Measurements from ENCODE around the gene DOLPP1. TPM values are rescaled to one million over a fixed set of nuclear protein-coding genes. Genes with fewer than 3 reads are reported as not detected.

DOLPP1 gene
- total and polyA plus RNA-seq, 2 of the 13 experiments (the other 11 are each of a cell fraction or from before 2014, with no cell fraction given): 21.0 to 34.1 TPM

DNA sequence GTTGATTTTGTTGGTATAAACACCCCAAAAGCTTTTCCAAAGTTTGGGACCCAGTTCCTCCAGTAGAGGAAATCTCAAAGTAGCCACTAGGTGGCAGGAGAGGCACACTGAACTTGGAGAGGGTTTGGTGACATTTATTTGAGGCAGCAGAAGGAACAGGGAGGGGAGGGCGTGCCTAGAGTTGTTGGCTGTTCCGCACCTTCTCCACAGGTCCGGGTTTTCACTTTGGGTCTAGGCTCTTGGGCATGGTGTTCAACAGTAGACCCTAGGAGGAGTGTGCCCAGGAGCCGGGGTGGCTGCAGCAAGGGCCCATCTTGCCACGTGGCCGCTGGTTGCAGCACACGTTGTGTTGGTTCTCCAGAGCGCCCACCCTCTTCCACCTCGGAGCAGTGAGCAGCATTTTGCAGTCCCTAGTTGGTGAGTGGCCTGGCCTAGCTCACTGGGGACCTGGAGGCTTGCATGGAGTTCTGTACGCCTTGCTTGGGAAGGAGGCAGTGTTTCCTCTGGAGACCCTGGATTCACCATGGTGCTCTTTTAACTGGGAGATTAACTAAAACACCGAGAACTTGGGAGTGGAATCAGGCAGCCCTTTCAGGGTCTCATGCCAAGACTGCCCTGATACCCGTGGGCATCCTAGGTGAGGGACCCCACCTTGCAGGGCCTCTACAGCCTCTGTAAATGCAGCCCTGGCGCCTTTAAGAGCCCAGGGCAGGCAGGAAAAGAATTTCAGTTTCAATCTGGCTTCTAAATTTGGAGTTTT lies 58.5 kb downstream of the DOLPP1 start (continued):
- TF ChIP-seq, protein P1, sequence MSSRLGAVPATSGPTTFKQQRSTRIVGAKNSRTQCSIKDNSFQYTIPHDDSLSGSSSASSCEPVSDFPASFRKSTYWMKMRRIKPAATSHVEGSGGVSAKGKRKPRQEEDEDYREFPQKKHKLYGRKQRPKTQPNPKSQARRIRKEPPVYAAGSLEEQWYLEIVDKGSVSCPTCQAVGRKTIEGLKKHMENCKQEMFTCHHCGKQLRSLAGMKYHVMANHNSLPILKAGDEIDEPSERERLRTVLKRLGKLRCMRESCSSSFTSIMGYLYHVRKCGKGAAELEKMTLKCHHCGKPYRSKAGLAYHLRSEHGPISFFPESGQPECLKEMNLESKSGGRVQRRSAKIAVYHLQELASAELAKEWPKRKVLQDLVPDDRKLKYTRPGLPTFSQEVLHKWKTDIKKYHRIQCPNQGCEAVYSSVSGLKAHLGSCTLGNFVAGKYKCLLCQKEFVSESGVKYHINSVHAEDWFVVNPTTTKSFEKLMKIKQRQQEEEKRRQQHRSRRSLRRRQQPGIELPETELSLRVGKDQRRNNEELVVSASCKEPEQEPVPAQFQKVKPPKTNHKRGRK (CRISPR knock-in tag; IDR thresholded peaks at IDR 0.05): no peak
- TF ChIP-seq ZNF280D (CRISPR knock-in tag; IDR thresholded peaks at IDR 0.05) (peak; percentile 22; the same call in 1 of the 2 replicates), ZKSCAN1 (IDR thresholded peaks at IDR 0.05; ENCODE audit: low read length) (no peak), ATF5 (CRISPR knock-in tag; IDR thresholded peaks at IDR 0.05; ENCODE audit: low read depth) (no peak), THAP9 (CRISPR knock-in tag; IDR thresholded peaks at IDR 0.05; ENCODE audit: borderline replicate concordance) (no peak), MTF1 (CRISPR knock-in tag; IDR thresholded peaks at IDR 0.05) (no peak), NCOA1 (CRISPR knock-in tag; IDR thresholded peaks at IDR 0.05) (no peak), NAIF1 (CRISPR knock-in tag; IDR thresholded peaks at IDR 0.05; ENCODE audit: borderline replicate concordance) (no peak), SRSF9 (IDR thresholded peaks at IDR 0.05; ENCODE audit: borderline replicate concordance, insufficient read depth, low read depth, low read length, poor library complexity, severe bottlenecking) (no peak), JUN (CRISPR knock-in tag; IDR thresholded peaks at IDR 0.05) (0 out of 2 replicates have a peak, but pooled peaks have one; percentile 14), CCAR2 (optimal IDR thresholded peaks at IDR 0.05; ENCODE audit: low read depth, low read length) (no peak)
- TF ChIP-seq, protein P2, sequence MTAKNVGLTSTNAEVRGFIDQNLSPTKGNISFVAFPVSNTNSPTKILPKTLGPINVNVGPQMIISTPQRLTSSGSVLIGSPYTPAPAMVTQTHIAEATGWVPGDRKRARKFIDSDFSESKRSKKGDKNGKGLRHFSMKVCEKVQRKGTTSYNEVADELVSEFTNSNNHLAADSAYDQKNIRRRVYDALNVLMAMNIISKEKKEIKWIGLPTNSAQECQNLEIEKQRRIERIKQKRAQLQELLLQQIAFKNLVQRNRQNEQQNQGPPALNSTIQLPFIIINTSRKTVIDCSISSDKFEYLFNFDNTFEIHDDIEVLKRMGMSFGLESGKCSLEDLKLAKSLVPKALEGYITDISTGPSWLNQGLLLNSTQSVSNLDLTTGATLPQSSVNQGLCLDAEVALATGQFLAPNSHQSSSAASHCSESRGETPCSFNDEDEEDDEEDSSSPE (CRISPR knock-in tag; IDR thresholded peaks at IDR 0.05): peak; percentile 53; the same call in 1 of the 2 replicates
- TF ChIP-seq, protein P3, sequence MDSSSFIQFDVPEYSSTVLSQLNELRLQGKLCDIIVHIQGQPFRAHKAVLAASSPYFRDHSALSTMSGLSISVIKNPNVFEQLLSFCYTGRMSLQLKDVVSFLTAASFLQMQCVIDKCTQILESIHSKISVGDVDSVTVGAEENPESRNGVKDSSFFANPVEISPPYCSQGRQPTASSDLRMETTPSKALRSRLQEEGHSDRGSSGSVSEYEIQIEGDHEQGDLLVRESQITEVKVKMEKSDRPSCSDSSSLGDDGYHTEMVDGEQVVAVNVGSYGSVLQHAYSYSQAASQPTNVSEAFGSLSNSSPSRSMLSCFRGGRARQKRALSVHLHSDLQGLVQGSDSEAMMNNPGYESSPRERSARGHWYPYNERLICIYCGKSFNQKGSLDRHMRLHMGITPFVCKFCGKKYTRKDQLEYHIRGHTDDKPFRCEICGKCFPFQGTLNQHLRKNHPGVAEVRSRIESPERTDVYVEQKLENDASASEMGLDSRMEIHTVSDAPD (CRISPR knock-in tag; IDR thresholded peaks at IDR 0.05): no peak
- TF ChIP-seq, protein P4, sequence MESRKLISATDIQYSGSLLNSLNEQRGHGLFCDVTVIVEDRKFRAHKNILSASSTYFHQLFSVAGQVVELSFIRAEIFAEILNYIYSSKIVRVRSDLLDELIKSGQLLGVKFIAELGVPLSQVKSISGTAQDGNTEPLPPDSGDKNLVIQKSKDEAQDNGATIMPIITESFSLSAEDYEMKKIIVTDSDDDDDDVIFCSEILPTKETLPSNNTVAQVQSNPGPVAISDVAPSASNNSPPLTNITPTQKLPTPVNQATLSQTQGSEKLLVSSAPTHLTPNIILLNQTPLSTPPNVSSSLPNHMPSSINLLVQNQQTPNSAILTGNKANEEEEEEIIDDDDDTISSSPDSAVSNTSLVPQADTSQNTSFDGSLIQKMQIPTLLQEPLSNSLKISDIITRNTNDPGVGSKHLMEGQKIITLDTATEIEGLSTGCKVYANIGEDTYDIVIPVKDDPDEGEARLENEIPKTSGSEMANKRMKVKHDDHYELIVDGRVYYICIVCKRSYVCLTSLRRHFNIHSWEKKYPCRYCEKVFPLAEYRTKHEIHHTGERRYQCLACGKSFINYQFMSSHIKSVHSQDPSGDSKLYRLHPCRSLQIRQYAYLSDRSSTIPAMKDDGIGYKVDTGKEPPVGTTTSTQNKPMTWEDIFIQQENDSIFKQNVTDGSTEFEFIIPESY (CRISPR knock-in tag; IDR thresholded peaks at IDR 0.05): no peak

Data from HepG2 (cell line).